ENCODE results near the gene MTR.

The MTR gene

DNA sequence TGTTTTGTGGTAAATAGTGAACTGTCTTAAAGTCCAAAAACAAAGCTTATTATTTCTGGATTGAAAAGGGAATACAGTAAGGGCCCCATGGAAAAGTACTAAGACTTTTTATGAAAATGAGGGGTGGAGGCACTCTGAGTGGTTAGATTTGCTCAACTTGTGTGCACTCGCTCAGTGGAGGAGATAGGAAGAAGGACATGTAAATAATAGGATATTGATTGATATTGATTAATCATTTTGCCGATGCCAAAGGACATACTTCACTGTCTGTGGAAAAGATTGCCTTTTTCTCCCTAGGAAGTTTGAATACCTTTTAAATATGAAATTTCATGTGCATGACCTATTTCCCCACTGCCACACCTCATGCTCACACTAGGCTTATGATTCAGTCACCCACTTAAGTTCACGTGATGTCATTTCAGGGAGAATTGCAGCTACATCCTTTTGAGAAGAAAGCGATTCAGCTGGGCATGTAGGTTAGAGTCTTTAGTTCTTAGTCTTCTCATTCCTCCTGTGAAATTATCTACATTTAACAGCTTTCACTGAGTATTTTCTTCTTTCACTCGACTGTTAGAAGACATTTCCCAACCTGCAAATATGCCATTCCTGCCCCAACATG is 5.0 kb downstream of the MTR start:
- no peaks in the 10 kb centered on the region for H3K9me3 ChIP-seq (ENCODE audit: control insufficient read depth, insufficient read depth, low read length)
- no peaks in the 10 kb centered on the region for H3K4me1 ChIP-seq (ENCODE audit: insufficient read depth, low read length)
- H3K9ac ChIP-seq (ENCODE audit: low read depth, low read length), result no peak overlapping the region
- no peaks in the 10 kb centered on the region for H3K36me3 ChIP-seq (ENCODE audit: insufficient read depth, low read length)

DNA sequence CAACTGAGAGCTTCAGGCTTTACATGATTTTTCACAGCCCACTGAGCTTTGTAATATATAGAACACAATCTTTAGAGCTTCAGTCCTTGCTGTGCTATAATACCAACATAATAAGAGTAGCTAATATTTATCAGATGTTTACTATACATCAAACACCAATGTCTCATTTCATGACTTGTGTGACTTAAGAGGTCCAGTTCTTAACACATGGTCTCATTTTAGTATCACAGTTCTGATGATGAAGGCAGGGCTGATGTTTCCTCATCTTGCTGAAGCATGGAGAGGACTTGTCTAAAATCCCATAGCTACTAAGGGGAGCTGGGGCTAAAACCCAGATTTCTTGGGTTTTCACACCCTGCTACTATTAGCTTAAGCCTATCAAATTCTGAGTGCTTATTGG is 5.5 kb downstream of the MTR start:
- Histone ChIP-seq H3K36me3 (ENCODE audit: insufficient read depth, low read length) (0 out of 2 replicates have a peak, but pooled peaks cover under 1% of the 10 kb centered on the region), H3K4me1 (ENCODE audit: insufficient read depth, low read length) (no peaks in the 10 kb centered on the region), H3K9ac (ENCODE audit: low read depth, low read length) (no peak overlapping the region), H3K9me3 (ENCODE audit: control insufficient read depth, insufficient read depth, low read length) (no peaks in the 10 kb centered on the region)

DNA sequence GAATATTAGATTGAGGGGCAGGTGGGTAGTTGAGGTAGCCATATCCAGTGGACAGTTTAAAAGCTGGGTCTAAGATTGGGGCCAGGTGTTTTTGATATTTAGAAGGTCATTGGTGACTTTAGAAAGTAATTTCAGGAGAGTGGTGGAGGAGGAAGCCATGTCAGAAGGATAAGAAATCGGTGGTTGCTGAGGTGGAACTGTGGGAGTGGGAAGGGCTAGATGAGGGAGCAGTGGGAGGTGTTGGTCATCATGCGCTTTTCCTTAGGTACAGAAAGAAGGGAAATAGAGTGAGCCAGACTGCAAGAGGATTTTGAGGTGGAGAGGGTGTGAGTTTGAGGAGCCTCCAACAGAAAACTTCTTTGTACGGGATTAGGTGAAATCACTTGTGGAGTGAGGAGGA is 7.2 kb downstream of the MTR start:
- Histone ChIP-seq H3K9me3 (ENCODE audit: control insufficient read depth, insufficient read depth, low read length) (no peaks in the 10 kb centered on the region), H3K9ac (ENCODE audit: low read depth, low read length) (no peak overlapping the region), H3K36me3 (ENCODE audit: insufficient read depth, low read length) (0 out of 2 replicates have a peak, but pooled peaks cover 6% of the 10 kb centered on the region), H3K4me1 (ENCODE audit: insufficient read depth, low read length) (no peaks in the 10 kb centered on the region)

DNA sequence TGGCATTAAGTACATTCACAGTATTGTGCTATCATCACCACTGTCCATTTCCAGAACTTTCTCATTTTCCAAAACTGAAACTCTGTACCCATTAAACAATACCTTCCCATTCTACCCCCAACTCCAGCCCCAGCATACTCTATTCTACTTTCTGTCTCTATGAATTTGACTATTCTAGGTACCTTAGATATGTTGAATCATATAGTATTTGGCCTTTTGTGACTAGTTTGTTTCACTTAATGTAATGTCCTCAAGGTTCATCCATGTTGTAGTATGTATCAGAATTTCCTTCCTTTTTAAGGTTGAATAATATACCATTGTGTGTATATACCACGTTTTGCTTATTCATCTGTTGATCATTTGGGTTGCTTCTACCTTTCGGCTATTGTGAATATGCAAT is 11.5 kb downstream of the MTR start:
- Histone ChIP-seq H3K9ac (ENCODE audit: low read depth, low read length) (no peak overlapping the region), H3K36me3 (ENCODE audit: insufficient read depth, low read length) (peaks cover 11% of the 10 kb centered on the region; the same call in 1 of the 2 replicates), H3K9me3 (ENCODE audit: control insufficient read depth, insufficient read depth, low read length) (no peaks in the 10 kb centered on the region), H3K4me1 (ENCODE audit: insufficient read depth, low read length) (no peaks in the 10 kb centered on the region)

DNA sequence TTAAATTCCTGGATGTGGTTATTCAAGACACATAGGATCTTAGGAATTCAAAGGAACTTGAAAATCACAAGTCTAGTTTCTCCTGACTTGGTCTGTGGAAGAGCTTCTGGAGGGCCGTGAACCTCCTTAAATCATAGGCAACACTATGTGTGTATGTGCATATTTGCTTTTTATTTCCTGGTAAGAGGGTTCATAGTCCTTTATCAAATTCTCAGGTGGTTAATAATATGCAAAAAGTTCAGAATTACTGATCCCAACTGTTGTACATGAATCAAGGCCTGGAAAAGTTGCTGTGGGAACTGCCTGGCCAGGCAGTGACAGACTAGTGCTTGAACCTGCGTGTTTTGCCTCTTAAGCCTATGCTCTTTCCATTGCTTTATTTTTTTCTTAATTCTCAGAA is 12.9 kb downstream of the MTR start:
- Histone ChIP-seq H3K9me3 (ENCODE audit: control insufficient read depth, insufficient read depth, low read length) (no peaks in the 10 kb centered on the region), H3K36me3 (ENCODE audit: insufficient read depth, low read length) (peaks cover 14% of the 10 kb centered on the region), H3K4me1 (ENCODE audit: insufficient read depth, low read length) (no peaks in the 10 kb centered on the region), H3K9ac (ENCODE audit: low read depth, low read length) (no peak overlapping the region)

DNA sequence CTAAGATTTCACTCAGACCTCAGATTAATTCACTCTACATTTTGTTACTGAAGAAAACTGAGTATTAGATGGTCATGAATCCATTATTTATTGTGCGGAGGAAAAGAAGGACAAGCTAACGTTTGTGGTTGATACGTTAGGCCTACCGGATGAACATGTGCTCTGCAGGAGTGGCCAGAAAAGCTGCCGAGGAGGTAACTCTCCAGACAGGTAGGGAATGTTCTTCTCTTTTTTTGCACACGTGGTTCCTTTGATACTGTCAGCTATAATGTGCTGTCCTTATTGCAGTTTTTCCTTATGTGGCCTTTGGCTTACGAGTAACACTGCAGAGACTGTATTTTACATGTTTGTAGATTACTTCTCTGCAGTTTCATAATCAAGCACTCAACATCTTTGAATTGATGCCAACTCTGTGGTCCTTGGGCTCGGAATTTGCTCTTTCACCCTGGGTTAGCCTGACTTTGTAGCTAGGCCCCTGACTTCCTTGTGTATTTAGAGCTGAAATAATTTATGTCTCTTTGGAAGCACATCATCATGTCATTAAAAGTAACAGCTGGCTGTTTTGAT is 13.6 kb downstream of the MTR start:
- Histone ChIP-seq H3K9me3 (ENCODE audit: control insufficient read depth, insufficient read depth, low read length) (no peaks in the 10 kb centered on the region), H3K9ac (ENCODE audit: low read depth, low read length) (no peak overlapping the region), H3K4me1 (ENCODE audit: insufficient read depth, low read length) (no peaks in the 10 kb centered on the region), H3K36me3 (ENCODE audit: insufficient read depth, low read length) (peaks cover 14% of the 10 kb centered on the region)

DNA sequence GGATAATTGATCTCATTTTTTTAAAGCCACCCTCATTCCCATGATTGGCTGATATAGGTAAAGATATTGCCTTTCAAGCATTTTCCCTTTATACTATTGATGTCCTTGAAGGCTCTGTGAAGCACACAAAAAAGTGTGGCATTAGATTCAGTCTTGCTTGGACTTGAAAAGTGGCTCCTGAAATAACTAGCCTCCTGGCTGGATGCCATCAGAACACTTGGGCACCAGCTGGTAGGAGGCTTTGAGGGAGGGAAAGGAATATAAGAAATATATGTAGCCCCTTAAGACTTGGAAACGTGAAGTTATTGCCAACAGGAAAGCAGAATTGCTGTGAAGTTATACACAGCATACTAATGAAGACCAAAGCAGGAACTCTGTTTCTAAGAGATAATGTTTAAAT is 14.1 kb downstream of the MTR start:
- Histone ChIP-seq H3K9ac (ENCODE audit: low read depth, low read length) (no peak overlapping the region), H3K4me1 (ENCODE audit: insufficient read depth, low read length) (no peaks in the 10 kb centered on the region), H3K9me3 (ENCODE audit: control insufficient read depth, insufficient read depth, low read length) (no peaks in the 10 kb centered on the region), H3K36me3 (ENCODE audit: insufficient read depth, low read length) (peaks cover 14% of the 10 kb centered on the region)

DNA sequence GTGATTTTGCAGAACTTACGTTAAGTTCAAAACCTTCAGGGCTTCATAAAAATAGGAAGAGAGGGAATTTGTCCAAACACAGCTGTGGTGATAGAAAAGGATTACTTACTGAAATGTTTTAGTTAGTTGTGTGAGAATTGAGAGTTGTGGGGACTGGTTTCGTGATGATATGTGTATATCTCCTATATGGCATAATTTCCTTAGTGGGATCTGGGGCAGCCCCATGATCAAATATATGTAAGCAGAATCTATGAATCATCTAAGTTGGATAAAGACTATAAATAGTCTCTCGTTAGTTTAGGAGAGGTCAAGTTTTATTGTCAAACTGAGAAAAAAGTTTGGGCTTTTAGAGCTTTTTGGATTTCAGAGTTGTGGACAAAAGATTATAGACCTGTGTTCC is 14.9 kb downstream of the MTR start:
- peaks cover 14% of the 10 kb centered on the region for H3K36me3 ChIP-seq (ENCODE audit: insufficient read depth, low read length)
- H3K9me3 ChIP-seq (ENCODE audit: control insufficient read depth, insufficient read depth, low read length), result no peaks in the 10 kb centered on the region
- H3K9ac ChIP-seq (ENCODE audit: low read depth, low read length), result no peak overlapping the region
- H3K4me1 ChIP-seq (ENCODE audit: insufficient read depth, low read length), result no peaks in the 10 kb centered on the region

DNA sequence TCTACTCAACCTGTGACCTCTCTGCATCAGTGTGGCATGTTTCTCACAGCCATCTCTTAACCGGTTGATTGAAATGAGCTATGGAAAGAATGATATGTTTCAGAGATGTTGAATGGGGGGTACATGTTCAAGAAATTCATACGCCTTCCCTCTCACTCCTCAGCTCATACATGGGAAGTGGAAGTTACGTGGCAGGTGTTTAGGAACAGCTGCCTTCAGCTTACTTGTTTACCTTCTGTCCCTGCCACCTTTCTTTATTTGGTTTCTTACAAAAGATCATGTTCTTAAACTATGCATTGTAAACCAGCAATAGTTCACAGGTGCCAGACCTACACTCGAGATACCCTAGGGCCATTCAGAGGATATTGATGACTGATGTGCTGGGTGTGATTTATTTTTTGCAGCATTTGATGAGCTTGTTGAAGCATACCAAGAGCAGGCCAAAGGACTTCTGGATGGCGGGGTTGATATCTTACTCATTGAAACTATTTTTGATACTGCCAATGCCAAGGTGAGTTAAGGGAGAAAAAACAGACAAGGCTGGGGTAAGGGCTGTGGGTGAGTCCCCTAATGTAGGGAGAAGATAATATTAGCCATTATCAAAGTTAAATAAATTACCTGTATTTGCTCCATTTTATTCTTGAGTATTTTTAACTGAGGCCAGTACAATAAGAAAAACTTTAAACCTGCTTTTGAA is 17.4 kb downstream of the MTR start:
- Histone ChIP-seq H3K9me3 (ENCODE audit: control insufficient read depth, insufficient read depth, low read length) (no peaks in the 10 kb centered on the region), H3K4me1 (ENCODE audit: insufficient read depth, low read length) (no peaks in the 10 kb centered on the region), H3K9ac (ENCODE audit: low read depth, low read length) (no peak overlapping the region), H3K36me3 (ENCODE audit: insufficient read depth, low read length) (peaks cover 23% of the 10 kb centered on the region)

DNA sequence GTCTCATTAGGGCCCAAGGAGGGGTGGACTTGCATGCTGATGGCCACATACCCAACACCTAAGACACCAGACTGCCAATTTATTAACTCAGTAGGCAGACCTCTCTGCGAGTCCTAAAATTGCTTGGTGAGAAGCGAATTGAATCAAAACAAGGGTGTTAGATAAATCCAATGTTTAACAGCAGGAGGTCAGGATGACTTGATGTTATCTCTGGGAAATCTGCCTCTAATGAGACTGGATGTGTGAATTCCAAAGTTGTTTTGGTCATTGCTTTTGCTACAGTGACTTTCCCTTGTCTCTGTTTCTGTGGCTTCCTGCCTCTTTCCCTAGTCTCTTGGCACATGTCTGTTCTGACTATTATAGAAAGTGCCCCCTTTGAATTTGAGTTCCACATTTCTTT is 20.8 kb downstream of the MTR start:
- Histone ChIP-seq H3K9me3 (ENCODE audit: control insufficient read depth, insufficient read depth, low read length) (no peaks in the 10 kb centered on the region), H3K36me3 (ENCODE audit: insufficient read depth, low read length) (peaks cover 18% of the 10 kb centered on the region), H3K4me1 (ENCODE audit: insufficient read depth, low read length) (no peaks in the 10 kb centered on the region), H3K9ac (ENCODE audit: low read depth, low read length) (no peak overlapping the region)

DNA sequence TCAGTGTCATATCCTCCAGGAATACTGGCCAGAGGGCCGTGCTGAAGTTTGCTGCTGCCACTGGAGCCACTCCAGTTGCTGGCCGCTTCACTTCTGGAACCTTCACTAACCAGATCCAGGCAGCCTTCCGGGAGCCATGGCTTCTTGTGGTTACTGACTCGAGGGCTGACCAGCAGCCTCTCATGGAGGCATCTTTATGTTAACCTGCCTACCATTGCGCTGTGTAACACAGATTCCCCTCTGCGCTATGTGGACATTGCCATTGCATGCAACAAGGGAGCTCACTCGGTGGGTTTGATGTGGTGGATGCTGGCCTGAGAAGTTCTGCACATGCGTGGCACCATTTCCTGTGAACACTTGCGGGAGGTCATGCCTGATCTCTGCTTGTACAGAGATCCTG is 24.8 kb downstream of the MTR start:
- Histone ChIP-seq H3K9me3 (ENCODE audit: control insufficient read depth, insufficient read depth, low read length) (no peaks in the 10 kb centered on the region), H3K36me3 (ENCODE audit: insufficient read depth, low read length) (peaks cover 15% of the 10 kb centered on the region; the same call in 1 of the 2 replicates), H3K4me1 (ENCODE audit: insufficient read depth, low read length) (no peaks in the 10 kb centered on the region), H3K9ac (ENCODE audit: low read depth, low read length) (no peak overlapping the region)

DNA sequence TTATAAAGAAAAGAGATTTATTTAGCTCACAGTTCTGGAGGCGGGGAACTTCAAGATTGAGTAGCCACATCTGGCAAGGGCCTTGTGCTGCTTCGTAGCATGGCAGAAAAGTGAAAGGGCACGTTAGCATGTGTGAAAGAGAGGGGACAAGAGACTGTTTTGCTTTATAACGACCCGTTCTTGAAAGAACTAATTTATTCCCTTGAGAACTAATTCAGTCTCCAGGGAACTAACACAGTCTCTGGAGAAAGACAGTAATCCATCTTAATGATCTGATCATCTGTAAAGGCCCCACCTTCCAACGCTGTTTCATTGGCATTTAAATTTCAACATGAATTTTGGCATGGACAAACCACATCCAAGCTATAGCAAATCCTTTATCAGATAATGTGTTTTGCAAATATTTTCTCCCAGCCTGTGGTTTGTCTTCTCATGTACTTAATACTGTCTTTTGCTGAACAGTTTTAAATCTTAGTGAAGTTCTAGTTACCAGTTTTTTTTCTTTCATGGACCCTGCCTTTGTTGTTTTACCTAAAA is 26.1 kb downstream of the MTR start:
- Histone ChIP-seq H3K9me3 (ENCODE audit: control insufficient read depth, insufficient read depth, low read length) (no peaks in the 10 kb centered on the region), H3K4me1 (ENCODE audit: insufficient read depth, low read length) (no peaks in the 10 kb centered on the region), H3K36me3 (ENCODE audit: insufficient read depth, low read length) (peaks cover 7% of the 10 kb centered on the region; the same call in 1 of the 2 replicates), H3K9ac (ENCODE audit: low read depth, low read length) (no peak overlapping the region)

DNA sequence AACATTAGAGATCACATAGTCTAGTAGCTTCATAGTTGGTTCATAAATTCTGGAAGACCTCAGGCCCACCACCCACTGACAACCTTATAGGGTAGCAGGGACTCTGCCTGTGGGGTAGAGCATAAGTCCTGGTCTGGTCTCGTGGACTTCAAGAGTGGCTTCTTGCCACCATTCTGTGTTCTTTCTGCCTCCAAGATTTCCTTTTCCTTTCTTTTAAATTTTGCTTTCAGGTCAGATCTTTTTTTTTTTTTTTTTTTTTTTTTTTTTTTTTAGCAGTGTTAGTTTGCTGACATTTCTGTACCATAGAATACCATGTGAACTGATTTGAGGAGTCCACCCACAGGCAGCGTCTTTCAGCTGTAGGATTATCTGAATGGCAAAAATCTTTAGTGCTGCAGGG is 28.5 kb downstream of the MTR start:
- Histone ChIP-seq H3K9ac (ENCODE audit: low read depth, low read length) (no peak overlapping the region), H3K36me3 (ENCODE audit: insufficient read depth, low read length) (no peaks in the 10 kb centered on the region; the same call in 1 of the 2 replicates), H3K4me1 (ENCODE audit: insufficient read depth, low read length) (no peaks in the 10 kb centered on the region), H3K9me3 (ENCODE audit: control insufficient read depth, insufficient read depth, low read length) (no peaks in the 10 kb centered on the region)

DNA sequence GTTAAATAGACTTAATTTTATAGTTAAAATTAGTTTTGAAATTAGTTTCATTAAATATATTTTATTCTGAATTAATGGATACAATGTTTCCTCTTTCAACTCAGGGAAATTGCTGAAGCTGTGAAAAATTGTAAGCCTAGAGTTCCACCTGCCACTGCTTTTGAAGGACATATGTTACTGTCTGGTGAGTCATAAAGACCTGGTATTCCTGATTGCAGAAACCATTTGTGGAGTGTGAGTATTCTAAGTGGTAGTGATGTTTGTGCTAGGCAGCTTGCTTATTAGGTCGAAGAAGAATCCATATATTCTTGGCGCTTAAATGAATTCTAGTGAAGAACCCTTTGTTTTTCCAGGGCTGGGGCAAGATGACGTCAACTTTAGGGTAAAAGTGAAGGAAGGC is 34.0 kb downstream of the MTR start:
- Histone ChIP-seq H3K36me3 (ENCODE audit: insufficient read depth, low read length) (peaks cover 7% of the 10 kb centered on the region), H3K9me3 (ENCODE audit: control insufficient read depth, insufficient read depth, low read length) (no peaks in the 10 kb centered on the region), H3K4me1 (ENCODE audit: insufficient read depth, low read length) (no peaks in the 10 kb centered on the region), H3K9ac (ENCODE audit: low read depth, low read length) (no peak overlapping the region)

DNA sequence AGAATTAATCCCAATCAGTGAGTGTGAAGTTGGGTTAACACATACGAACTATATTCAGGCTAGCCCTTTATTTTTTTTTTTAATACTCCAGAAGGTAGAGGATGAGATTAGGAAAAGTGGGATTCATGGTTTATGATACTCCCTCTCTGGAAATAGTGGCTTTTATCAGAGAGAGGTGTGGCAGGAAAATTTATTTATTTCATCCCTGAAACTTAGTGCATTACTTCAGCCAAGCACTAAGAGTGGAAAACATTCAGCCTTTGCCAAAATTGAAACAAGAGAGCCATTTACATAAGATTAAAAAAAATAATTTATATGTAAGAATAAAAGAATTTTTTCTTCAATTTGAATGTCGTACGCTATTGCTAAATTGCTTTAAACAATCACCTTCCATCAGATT is 35.0 kb downstream of the MTR start:
- peaks cover 7% of the 10 kb centered on the region for H3K36me3 ChIP-seq (ENCODE audit: insufficient read depth, low read length)
- no peaks in the 10 kb centered on the region for H3K4me1 ChIP-seq (ENCODE audit: insufficient read depth, low read length)
- no peak overlapping the region for H3K9ac ChIP-seq (ENCODE audit: low read depth, low read length)
- H3K9me3 ChIP-seq (ENCODE audit: control insufficient read depth, insufficient read depth, low read length), result no peaks in the 10 kb centered on the region
